ENCODE results near the gene OR1G1. TPM values are rescaled to one million over a fixed set of nuclear protein-coding genes. Genes with fewer than 3 reads are reported as not detected.

Gene OR1G1
- total and polyA plus RNA-seq, 2 experiments from 2014 or later = not detected

- TF ChIP-seq ZNF331 (CRISPR knock-in tag; IDR thresholded peaks at IDR 0.05; ENCODE audit: low read depth) (no peak), STAT1 (IDR thresholded peaks at IDR 0.05; ENCODE audit: unreplicated experiment) (no peak), CREB1 (CRISPR knock-in tag; IDR thresholded peaks at IDR 0.05; ENCODE audit: low read depth) (no peak), POLR2AphosphoS5 (IDR thresholded peaks at IDR 0.05; ENCODE audit: low read depth) (no peak), REST (IDR thresholded peaks at IDR 0.05; ENCODE audit: unreplicated experiment) (no peak)
Measured at GRCh38 chr17:3167574-3167973, 40.2 kb upstream of the OR1G1 start (continued).

GRCh38 chr17:3157218-3157617, 29.9 kb upstream of the OR1G1 start:
- H3K36me3 Mint-ChIP-seq (ENCODE audit: low read depth) = no peaks in the 10 kb centered on the region; the same call in 2 of the 3 replicates
- H3K27ac ChIP-seq (ENCODE audit: low read depth) = no peak overlapping the region
- H3K27me3 ChIP-seq (ENCODE audit: insufficient read depth) = no peaks in the 10 kb centered on the region
- no peaks in the 10 kb centered on the region for H3K79me2 ChIP-seq (replicated peaks; ENCODE audit: insufficient read depth)
- no peak overlapping the region for H3K27ac Mint-ChIP-seq
- H3K4me3 ChIP-seq = no peak overlapping the region
- H3K36me3 ChIP-seq (ENCODE audit: insufficient read depth) = no peaks in the 10 kb centered on the region
- DNase-seq (ENCODE audit: low spot score) (no peak), ATAC-seq (no peak)
- H3K9me3 Mint-ChIP-seq = peaks cover 42% of the 10 kb centered on the region
- peaks cover 11% of the 10 kb centered on the region for H3K4me1 ChIP-seq (ENCODE audit: insufficient read depth)
- H3K4me2 ChIP-seq = no peak overlapping the region
- no peak overlapping the region for H3K4me3 Mint-ChIP-seq
- peaks cover 3% of the 10 kb centered on the region; the same call in 2 of the 3 replicates for H3K4me1 Mint-ChIP-seq
- H2AFZ ChIP-seq = no peak overlapping the region
- H3F3A ChIP-seq (replicated peaks; ENCODE audit: low read depth) = no peaks in the 10 kb centered on the region
- H3K27me3 Mint-ChIP-seq (ENCODE audit: insufficient read depth, low read depth, poor library complexity) = peaks cover 3% of the 10 kb centered on the region
- H4K20me1 ChIP-seq (replicated peaks; ENCODE audit: insufficient read depth) = no peaks in the 10 kb centered on the region
- peaks cover 7% of the 10 kb centered on the region; the same call in 1 of the 2 replicates for H3K9me2 ChIP-seq (ENCODE audit: insufficient read depth)
- TF ChIP-seq POLR2AphosphoS5 (IDR thresholded peaks at IDR 0.05; ENCODE audit: low read depth) = no peak
- no peak for TF ChIP-seq JUNB (IDR thresholded peaks at IDR 0.05; ENCODE audit: unreplicated experiment)
- TF ChIP-seq ZNF114 (CRISPR knock-in tag; IDR thresholded peaks at IDR 0.05) = no peak
- TF ChIP-seq REST (IDR thresholded peaks at IDR 0.05; ENCODE audit: unreplicated experiment) = no peak
- no peak for TF ChIP-seq ZNF462 (CRISPR knock-in tag; IDR thresholded peaks at IDR 0.05)
- no peak for TF ChIP-seq CTCF (conservative IDR thresholded peaks at IDR 0.05; ENCODE audit: low read depth in 2 of 2)
- no peak for TF ChIP-seq STAT1 (IDR thresholded peaks at IDR 0.05; ENCODE audit: unreplicated experiment)
- no peak for TF ChIP-seq EZH2 (IDR thresholded peaks at IDR 0.05; ENCODE audit: low read depth, unreplicated experiment)
